Suppressor macrophage treated with lipopolysaccharide for 4 hours (primary cell): Measurements from ENCODE around the gene CASP9.
"Not testable (repeated sequence)": the region's sequence is repeated elsewhere in the genome, so short reads cannot be mapped to it uniquely, and the experiment has no call there.

ENCODE experiments used
- DNase-seq: peaks from one replicate; pipeline ENCODE4 v3.0.0-alpha.2; 2020

CASP9 gene

GRCh38 chr1:15493869-15494390, 30.1 kb downstream of the CASP9 start:
- DNase-seq, result no peak

GRCh38 chr1:15492596-15492995, 31.4 kb downstream of the CASP9 start:
- no peak for DNase-seq

- not testable (repeated sequence) for DNase-seq
Observed at GRCh38 chr1:15491010-15491409, 33.0 kb downstream of the CASP9 start.

- DNase-seq, result no peak
Observed at GRCh38 chr1:15489052-15489736, 34.8 kb downstream of the CASP9 start.

GRCh38 chr1:15488371-15488770, 35.6 kb downstream of the CASP9 start:
- DNase-seq, result no peak

- DNase-seq, result not testable (repeated sequence)
Observed at GRCh38 chr1:15486844-15487610, 37.0 kb downstream of the CASP9 start.

GRCh38 chr1:15485636-15486035, 38.4 kb downstream of the CASP9 start:
- no peak for DNase-seq

GRCh38 chr1:15484443-15484842, 39.6 kb downstream of the CASP9 start:
- not testable (repeated sequence) for DNase-seq

GRCh38 chr1:15483971-15484370, 40.0 kb downstream of the CASP9 start:
- peak; percentile 26 for DNase-seq

- not testable (repeated sequence) for DNase-seq
Observed at GRCh38 chr1:15482983-15483543, 41.0 kb downstream of the CASP9 start.

GRCh38 chr1:15482455-15482854, 41.6 kb downstream of the CASP9 start:
- not testable (repeated sequence) for DNase-seq

GRCh38 chr1:15479654-15480347, 44.2 kb downstream of the CASP9 start:
- no peak for DNase-seq

GRCh38 chr1:15477646-15478212, 46.3 kb downstream of the CASP9 start:
- DNase-seq, result no peak

GRCh38 chr1:15476927-15477326, 47.1 kb downstream of the CASP9 start:
- no peak for DNase-seq

- no peak for DNase-seq
Observed at GRCh38 chr1:15475752-15476314, 48.2 kb downstream of the CASP9 start, which contains the start of gene CELA2B. Gene CELA2B, plus strand, starts transcription at chr1:15476104. Its CDS starts 22 bp downstream, at chr1:15476126.

GRCh38 chr1:15472587-15472986, 51.4 kb downstream of the CASP9 start:
- no peak for DNase-seq

GRCh38 chr1:15471723-15472122, 52.3 kb downstream of the CASP9 start:
- DNase-seq, result not testable (repeated sequence)

GRCh38 chr1:15471067-15471466, 52.9 kb downstream of the CASP9 start:
- DNase-seq, result not testable (repeated sequence)

- not testable (repeated sequence) for DNase-seq
Observed at GRCh38 chr1:15469821-15470448, 54.1 kb downstream of the CASP9 start.

- no peak for DNase-seq
Observed at GRCh38 chr1:15469361-15469760, 54.7 kb downstream of the CASP9 start.

GRCh38 chr1:15468145-15468544, 55.9 kb downstream of the CASP9 start:
- DNase-seq, result no peak
